Muscle of back (tissue), 11 donors: ENCODE data around the gene PGA4. TPM values are rescaled to one million over a fixed set of nuclear protein-coding genes. Genes with fewer than 3 reads are reported as not detected.

Source experiments
- DNase-seq, 3 donors: peaks; one replicate each; pipeline versions ENCODE4 v3.0.0 to v3.0.0-alpha.2; 2013
- polyA plus RNA-seq, 10 donors: library from polyadenylated mRNA; unstranded; fragments of 120-200 nt; gene quantifications; one replicate each; pipeline ENCODE4 v1.2.1, GENCODE V29; 2013; ENCODE audit not compliant: insufficient read length in 10 of 10

Gene PGA4
- polyA plus RNA-seq, 10 donors, result 0.32 to 3.3 (median 1.1) TPM

GRCh38 chr11:61279934-61280659, 58.0 kb downstream of the PGA4 start:
- DNase-seq, result no peak

- DNase-seq, result no peak
Measured at GRCh38 chr11:61280883-61281580, 58.9 kb downstream of the PGA4 start.

Other genes starting within 250 kb of the PGA4 start
- gene CD5, start 119.9 kb upstream of the PGA4 start, polyA plus RNA-seq, result 1 to 10 TPM in 1 of 10 donors, under 1 TPM in 9; 0.08 to 7.5 (median 0.12) TPM
- gene VPS37C, start 60.9 kb upstream of the PGA4 start, polyA plus RNA-seq, result 10 to 100 TPM; 13.3 to 17.7 (median 16.4) TPM
- gene PGA3, start 18.8 kb upstream of the PGA4 start, polyA plus RNA-seq, result 1 to 10 TPM in 3 of 10 donors, under 1 TPM in 6, not detected in 1; 0.27 to 1.8 (median 0.67) TPM
- 1 to 10 TPM in 3 of 10 donors, under 1 TPM in 6, not detected in 1; 0.41 to 2.0 (median 0.67) TPM for gene PGA5, start 18.8 kb downstream of the PGA4 start, polyA plus RNA-seq
- gene VWCE, start 73.0 kb downstream of the PGA4 start, polyA plus RNA-seq, result 10 to 100 TPM in 1 of 10 donors, 1 to 10 TPM in 9; 3.3 to 16.1 (median 6.8) TPM
- 100 to 1,000 TPM; 148 to 211 (median 188) TPM for gene DDB1, start 110.8 kb downstream of the PGA4 start, polyA plus RNA-seq
- gene TKFC, start 110.9 kb downstream of the PGA4 start, polyA plus RNA-seq, result 10 to 100 TPM; 12.4 to 21.5 (median 18.5) TPM
- 10 to 100 TPM; 13.6 to 20.0 (median 16.3) TPM for gene CYB561A3, start 139.5 kb downstream of the PGA4 start, polyA plus RNA-seq
- 10 to 100 TPM; 16.1 to 28.6 (median 21.0) TPM for gene TMEM138, start 140.0 kb downstream of the PGA4 start, polyA plus RNA-seq
- 10 to 100 TPM; 14.4 to 18.4 (median 15.9) TPM for gene TMEM216, start 170.2 kb downstream of the PGA4 start, polyA plus RNA-seq
- gene CPSF7, start 207.6 kb downstream of the PGA4 start, polyA plus RNA-seq, result 10 to 100 TPM; 55.2 to 79.3 (median 69.8) TPM
- gene SDHAF2, start 207.8 kb downstream of the PGA4 start, polyA plus RNA-seq, result 10 to 100 TPM; 26.9 to 41.1 (median 29.5) TPM